Measurements from ENCODE around the gene APPL2.

APPL2 gene

DNA sequence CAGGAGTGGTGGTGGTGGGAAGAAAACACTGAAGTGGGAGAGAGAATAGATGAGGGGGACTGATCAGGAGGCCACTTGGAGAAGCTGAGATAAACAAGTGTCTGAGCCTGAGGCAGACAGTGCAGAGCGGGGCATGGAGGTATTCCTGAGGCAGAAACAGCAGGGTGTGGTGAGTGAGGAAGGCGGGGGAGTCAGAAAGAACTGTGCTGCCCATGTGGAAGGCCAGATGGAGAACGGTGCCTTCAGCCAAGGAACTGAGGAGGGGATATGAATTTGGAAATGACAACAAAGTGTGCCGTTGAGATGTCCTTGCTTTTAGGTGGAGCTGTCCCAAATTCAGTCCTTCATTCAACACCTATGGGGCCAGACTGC lies 13.7 kb downstream of the APPL2 start:
- TF ChIP-seq, protein P1, sequence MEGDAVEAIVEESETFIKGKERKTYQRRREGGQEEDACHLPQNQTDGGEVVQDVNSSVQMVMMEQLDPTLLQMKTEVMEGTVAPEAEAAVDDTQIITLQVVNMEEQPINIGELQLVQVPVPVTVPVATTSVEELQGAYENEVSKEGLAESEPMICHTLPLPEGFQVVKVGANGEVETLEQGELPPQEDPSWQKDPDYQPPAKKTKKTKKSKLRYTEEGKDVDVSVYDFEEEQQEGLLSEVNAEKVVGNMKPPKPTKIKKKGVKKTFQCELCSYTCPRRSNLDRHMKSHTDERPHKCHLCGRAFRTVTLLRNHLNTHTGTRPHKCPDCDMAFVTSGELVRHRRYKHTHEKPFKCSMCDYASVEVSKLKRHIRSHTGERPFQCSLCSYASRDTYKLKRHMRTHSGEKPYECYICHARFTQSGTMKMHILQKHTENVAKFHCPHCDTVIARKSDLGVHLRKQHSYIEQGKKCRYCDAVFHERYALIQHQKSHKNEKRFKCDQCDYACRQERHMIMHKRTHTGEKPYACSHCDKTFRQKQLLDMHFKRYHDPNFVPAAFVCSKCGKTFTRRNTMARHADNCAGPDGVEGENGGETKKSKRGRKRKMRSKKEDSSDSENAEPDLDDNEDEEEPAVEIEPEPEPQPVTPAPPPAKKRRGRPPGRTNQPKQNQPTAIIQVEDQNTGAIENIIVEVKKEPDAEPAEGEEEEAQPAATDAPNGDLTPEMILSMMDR (IDR thresholded peaks at IDR 0.05; ENCODE audit: extremely low read depth, missing control alignments), result no peak
- no peak for DNase-seq (ENCODE audit: low spot score)

DNA sequence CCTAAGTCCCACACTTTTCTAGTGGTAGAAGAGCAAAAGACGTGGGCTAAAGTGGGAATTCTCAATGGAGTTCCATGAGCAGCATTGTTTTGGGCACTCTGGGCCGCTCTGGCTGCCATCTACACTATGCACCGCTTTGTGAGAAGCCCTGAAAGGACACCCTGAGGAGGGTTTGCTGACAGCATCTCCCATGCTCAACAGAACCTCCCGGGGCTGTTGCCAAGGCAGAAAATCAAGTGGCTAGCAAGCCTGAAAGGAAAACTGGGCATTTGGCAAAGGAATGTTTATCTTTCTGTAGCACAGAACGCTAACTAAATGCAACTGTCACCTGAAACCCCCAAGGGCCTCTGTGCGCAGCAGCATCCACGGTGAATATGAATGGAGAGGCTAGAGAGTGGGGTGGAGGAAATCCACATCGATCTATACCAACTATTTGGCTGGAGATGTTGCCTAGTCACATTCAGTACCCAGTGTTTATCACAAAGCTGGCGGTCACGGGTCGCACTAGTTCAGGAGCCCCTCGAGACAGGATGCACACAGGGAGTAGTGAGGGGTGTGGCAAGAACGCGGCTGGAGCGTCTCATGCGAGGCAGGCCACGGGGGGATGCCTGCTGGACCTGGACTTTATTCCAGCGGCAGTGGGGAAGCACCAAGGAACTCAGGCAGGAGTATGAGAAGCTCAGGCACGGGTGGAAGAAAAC lies 14.2 kb downstream of the APPL2 start:
- TF ChIP-seq, protein P1 (IDR thresholded peaks at IDR 0.05; ENCODE audit: extremely low read depth, missing control alignments), result no peak
- DNase-seq (ENCODE audit: low spot score), result no peak

DNA sequence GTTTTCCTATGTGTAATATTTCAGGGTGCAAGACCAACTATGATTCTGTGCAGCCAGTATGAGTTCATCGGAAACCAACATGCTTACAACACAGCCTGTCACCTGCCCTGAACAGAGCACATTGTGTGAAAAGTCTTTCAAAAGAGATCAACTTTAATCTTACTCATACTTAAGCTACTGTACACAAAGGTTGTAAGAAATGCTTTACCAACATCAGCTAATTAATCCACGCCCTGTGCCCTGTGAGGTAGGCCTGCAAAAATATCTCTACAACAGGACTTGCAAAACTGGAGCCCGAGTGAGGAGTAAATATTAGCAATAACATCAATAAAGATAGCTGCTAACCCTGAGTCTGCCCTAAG lies 15.1 kb downstream of the APPL2 start:
- TF ChIP-seq, protein P1 (IDR thresholded peaks at IDR 0.05; ENCODE audit: extremely low read depth, missing control alignments), result no peak
- no peak for DNase-seq (ENCODE audit: low spot score)

DNA sequence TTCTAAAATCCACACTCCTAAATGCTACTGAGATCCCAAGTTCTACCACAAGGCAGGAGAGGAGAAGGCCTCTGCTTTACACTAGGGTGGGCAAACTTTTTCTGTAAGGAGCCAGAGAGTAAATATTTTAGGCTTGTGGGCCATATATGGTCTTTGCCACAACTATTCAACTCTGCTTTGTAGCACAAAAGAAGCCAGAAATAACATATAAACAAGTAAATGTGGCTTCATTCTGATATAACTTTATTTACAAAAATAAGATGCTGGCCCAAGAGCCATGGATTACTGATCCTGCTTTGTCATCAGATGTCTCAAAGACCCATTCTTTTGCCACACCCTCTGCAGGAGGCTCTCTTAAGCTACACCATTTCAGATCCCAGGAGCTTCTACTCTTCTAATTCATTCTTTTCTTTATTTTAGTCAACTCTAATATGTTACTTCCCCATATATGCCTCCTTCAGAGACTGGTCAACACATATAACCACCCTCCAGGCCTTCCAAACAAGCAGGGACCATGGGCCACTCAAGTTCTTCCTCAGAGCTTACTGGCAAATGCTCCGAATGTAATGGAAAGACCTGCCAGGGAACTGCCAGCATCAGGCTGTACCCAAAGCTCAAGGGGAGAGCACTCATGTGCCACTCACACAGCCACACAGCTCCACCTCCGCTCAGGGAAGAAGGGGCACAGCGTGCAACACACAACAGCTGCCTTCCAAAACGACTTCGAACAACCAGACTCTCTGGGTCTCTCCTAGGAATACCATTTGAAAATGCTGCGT lies 15.6 kb downstream of the APPL2 start:
- no peak for DNase-seq (ENCODE audit: low spot score)
- TF ChIP-seq, protein P1 (IDR thresholded peaks at IDR 0.05; ENCODE audit: extremely low read depth, missing control alignments), result no peak

DNA sequence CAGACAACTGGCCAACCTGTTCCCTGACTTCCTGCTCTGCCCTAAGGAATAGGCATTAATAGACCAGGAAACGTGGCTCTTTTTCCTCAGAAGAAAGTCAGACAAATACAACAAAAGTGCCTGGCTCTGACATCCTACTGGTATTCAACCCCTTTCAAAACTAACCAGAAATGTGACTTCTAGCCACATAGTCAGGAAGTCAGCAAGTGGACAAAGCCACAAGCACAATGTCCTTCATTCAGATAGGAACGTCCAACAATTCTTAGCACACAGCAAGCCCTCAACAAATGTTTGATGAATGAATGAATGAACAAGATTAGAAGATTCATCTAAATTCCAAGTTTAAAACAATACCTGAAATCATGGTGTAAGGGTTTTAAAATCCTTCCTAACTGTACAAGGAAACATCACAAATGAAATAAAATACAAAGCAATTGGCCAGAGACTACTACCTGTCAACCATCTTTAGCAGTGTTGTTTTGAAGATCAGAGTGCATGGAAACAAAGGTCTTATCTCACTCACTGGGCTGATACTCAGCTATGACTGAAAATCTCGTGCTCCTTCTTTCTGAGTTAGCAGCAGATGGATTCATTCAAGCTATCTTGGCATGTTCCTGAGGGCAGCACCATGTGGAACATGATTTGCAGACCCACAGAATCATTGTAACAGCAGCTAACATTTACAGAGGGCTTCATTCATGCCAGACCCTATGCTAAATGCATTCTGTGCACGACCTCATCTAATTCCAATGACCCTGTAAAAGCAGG lies 16.5 kb downstream of the APPL2 start:
- TF ChIP-seq, protein P1 (IDR thresholded peaks at IDR 0.05; ENCODE audit: extremely low read depth, missing control alignments), result no peak

DNA sequence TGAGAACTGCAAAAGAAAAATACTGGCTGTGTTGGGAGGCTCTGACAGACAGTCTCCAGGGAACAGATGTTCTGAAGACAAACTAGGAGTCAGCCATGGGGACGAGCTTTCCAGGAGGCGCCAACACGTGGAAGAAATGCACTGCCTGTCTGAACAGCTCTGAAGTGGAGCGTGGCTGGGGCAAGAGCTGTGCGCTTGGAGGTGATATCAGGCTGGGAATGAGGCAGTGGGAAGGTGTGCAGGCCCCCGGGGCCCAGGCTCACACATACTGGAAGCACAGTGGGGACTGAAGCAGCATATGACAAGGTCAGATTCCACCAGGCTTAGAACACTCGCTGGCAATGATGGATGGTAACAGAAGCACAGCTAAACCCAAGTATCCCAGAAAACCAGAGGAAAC lies 17.5 kb downstream of the APPL2 start:
- TF ChIP-seq, protein P1 (IDR thresholded peaks at IDR 0.05; ENCODE audit: extremely low read depth, missing control alignments), result no peak
- no peak for DNase-seq (ENCODE audit: low spot score)

More for the DNA sequence above, 16.5 kb downstream of the APPL2 start:
- no peak for DNase-seq (ENCODE audit: low spot score)

Data from GM20000 (cell line).